ENCODE measurements around the gene TNFSF8.
A peak's percentile ranks its signal among the peaks of the same experiment; 100 is the strongest.

The TNFSF8 gene

GRCh38 chr9:114905170-114905940 lies 25.0 kb downstream of the TNFSF8 start:
- Mint-ChIP-seq H3K4me1 (ENCODE audit: low read depth) (peaks cover 42% of the 10 kb centered on the region), H3K4me3 (no peak overlapping the region), H3K27me3 (no peaks in the 10 kb centered on the region), H3K36me3 (ENCODE audit: low read depth) (peaks cover 61% of the 10 kb centered on the region), H3K27ac (peak overlapping the region; percentile 21), H3K9me3 (no peaks in the 10 kb centered on the region)

DNA sequence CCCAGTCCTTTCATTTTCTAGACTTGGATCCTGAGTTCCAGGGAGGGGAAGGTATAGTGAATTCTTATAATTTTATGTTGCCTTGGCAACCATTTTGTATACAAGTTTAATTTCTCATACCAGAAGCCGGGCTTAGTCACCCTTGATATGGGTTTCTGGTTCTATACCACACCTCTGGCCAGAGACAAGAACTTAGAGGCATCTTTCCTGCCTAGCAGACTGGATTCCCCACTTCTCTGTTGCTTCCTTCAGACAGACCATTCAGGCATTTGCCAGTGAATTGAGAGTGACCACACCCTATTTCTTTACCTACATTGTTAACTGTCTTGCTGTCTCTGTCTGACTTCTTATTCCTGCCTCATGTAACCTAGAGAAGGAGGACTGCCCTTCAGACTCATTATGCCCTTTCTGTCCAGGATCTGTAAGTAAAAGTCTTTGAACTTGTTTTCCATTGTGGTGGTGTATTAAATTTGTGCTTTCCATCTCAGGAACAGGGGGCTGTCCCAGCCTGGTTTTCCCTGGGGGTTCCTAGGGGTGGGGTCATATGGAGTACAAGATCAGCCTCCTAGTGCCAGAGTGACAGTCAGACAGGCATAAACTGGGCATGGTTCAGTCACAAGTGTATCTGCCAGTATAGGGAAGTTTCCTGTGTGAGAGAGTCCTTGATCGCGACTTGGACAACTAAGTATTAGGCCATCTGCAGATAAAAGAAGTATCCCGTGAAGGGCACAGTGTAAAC lies 27.4 kb downstream of the TNFSF8 start:
- Mint-ChIP-seq H3K4me1 (ENCODE audit: low read depth) (peaks cover 18% of the 10 kb centered on the region), H3K27me3 (no peaks in the 10 kb centered on the region), H3K9me3 (no peaks in the 10 kb centered on the region), H3K27ac (peak overlapping the region; percentile 87), H3K36me3 (ENCODE audit: low read depth) (peaks cover 55% of the 10 kb centered on the region), H3K4me3 (peak overlapping the region; percentile 71)

DNA sequence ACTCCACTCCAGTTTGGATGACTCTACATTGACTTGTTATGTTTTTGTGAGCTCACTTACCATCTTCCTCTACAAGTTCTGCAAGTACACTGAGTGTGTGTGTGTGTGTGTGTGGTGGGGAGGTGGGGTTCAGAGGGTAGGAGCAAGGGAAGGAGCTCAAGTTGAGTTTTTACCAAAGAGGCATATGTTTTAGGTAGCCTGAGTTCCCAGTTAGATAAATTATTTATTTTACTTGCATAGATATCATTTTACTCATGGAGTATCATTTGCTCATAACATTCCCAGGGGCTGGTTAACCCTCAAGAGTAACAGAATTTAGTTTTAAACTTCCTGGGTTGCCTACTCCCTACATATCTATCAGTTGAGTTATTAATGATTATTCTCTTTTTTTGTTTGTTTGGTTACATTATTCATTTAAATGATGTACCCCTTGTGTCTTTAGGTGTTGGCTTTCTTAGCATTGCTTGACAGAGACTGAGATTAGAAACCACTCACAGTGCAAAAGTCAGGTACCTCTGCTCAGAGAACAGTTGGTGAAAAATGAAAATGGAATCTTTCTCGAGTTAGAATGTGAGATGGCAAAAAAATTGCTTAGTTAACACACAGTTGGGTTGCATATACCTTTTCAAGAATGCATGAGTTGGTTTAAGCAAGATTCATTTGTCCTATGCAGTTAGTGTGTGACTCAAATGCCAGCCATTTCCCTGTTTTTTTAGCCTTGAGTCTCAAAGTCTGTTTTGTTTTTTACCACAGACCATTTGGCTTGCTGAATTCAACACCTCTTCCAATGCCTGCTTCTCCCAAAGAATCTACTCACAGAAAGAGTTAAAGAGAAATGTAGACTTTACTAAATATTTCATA lies 29.2 kb downstream of the TNFSF8 start:
- peaks cover 51% of the 10 kb centered on the region for H3K36me3 Mint-ChIP-seq (ENCODE audit: low read depth)
- H3K27me3 Mint-ChIP-seq = no peaks in the 10 kb centered on the region
- H3K4me1 Mint-ChIP-seq (ENCODE audit: low read depth) = peaks cover 2% of the 10 kb centered on the region
- no peaks in the 10 kb centered on the region for H3K9me3 Mint-ChIP-seq
- peak overlapping the region; percentile 87 for H3K27ac Mint-ChIP-seq
- H3K4me3 Mint-ChIP-seq = no peak overlapping the region

DNA sequence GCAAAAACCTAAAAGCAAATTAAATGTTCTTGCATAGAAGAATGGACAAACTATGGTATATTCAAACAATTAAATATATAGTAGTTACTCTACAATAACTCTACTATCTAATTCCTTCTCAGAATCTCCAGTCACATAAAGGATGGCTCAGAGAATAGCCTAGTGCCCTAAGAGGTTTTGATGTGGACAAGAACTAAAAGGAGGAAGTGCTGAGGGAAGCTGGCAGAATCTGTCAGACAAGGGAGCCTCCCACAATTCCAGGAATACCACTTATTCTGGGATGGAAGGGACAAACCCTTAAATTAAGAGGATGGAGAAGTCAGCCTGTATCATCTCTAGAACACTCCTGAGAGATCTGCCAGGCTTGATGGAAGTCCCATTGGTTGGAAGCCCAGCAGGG lies 30.4 kb downstream of the TNFSF8 start:
- H3K4me3 Mint-ChIP-seq = no peak overlapping the region
- H3K36me3 Mint-ChIP-seq (ENCODE audit: low read depth) = peaks cover 43% of the 10 kb centered on the region
- no peaks in the 10 kb centered on the region for H3K4me1 Mint-ChIP-seq (ENCODE audit: low read depth)

DNA sequence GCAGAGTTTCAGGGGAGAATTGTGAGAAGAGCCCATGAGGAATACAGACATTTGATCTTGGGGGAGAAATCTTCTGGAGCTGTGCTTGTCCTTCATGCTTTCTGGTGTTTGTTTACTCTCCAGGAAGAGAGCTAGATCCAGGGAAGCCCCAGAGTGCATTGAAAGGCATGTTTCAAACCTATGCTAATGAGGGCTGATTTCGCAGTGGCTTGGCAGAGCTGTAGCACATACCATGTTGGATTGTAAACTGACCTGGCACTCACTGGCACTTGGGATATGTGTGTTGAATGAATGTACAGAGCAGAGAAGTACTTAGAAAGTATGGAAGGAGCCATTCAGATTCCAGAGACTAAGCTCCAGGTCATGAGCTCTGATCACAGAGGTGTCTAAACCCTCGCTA lies 30.9 kb downstream of the TNFSF8 start:
- Mint-ChIP-seq H3K27ac (no peak overlapping the region), H3K4me3 (no peak overlapping the region), H3K27me3 (no peaks in the 10 kb centered on the region), H3K36me3 (ENCODE audit: low read depth) (peaks cover 38% of the 10 kb centered on the region), H3K4me1 (ENCODE audit: low read depth) (no peaks in the 10 kb centered on the region), H3K9me3 (no peaks in the 10 kb centered on the region)

More for the DNA sequence above, 30.4 kb downstream of the TNFSF8 start:
- H3K27me3 Mint-ChIP-seq = no peaks in the 10 kb centered on the region
- no peaks in the 10 kb centered on the region for H3K9me3 Mint-ChIP-seq
- H3K27ac Mint-ChIP-seq = no peak overlapping the region

DNA sequence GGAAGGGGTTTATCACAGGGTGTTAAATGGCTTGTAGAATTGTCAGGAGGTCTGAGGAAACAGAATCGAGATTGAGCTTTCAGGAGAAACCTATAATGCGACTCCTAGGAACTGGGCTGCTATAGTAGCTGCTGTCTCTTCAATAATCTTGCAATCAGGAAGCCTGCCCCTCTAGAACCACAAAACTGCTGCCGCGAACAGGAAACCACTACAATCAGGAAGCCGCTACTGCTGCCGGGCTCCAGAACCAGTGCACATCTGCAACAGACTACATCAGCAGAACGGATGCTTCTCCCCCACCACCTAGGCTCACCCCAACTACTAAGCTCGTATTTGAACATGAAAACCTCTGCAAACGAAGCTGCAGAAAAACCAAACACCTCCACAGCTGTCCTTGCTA lies 31.6 kb downstream of the TNFSF8 start:
- no peaks in the 10 kb centered on the region for H3K4me1 Mint-ChIP-seq (ENCODE audit: low read depth)
- no peaks in the 10 kb centered on the region for H3K9me3 Mint-ChIP-seq
- H3K4me3 Mint-ChIP-seq = no peak overlapping the region
- H3K36me3 Mint-ChIP-seq (ENCODE audit: low read depth) = peaks cover 30% of the 10 kb centered on the region
- no peak overlapping the region for H3K27ac Mint-ChIP-seq
- no peaks in the 10 kb centered on the region for H3K27me3 Mint-ChIP-seq

GRCh38 chr9:114897196-114897595 lies 33.2 kb downstream of the TNFSF8 start:
- peaks cover 22% of the 10 kb centered on the region for H3K36me3 Mint-ChIP-seq (ENCODE audit: low read depth)
- no peaks in the 10 kb centered on the region for H3K27me3 Mint-ChIP-seq
- H3K4me1 Mint-ChIP-seq (ENCODE audit: low read depth) = no peaks in the 10 kb centered on the region

DNA sequence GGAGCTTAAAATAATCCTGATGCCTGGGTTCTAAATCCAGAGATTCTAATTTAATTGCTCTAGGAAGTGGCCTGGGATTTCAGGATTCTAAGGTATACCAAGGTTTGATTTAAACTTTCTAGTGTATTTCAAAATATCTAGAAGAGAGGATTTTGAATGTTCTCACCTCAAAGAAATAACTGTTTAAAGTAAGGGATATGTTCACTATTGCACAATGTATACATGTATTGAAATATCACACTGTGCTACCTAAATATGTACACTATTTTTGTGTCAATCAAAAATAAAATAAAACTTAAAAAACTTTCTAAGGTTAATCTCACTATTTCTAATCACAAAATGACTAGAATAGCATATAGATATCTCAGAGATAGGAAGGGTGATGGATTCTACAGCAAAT lies 34.0 kb downstream of the TNFSF8 start:
- Mint-ChIP-seq H3K4me1 (ENCODE audit: low read depth) (no peaks in the 10 kb centered on the region), H3K9me3 (peaks cover 3% of the 10 kb centered on the region), H3K27ac (no peak overlapping the region), H3K4me3 (no peak overlapping the region), H3K36me3 (ENCODE audit: low read depth) (peaks cover 16% of the 10 kb centered on the region), H3K27me3 (no peaks in the 10 kb centered on the region)

More at GRCh38 chr9:114897196-114897595, 33.2 kb downstream of the TNFSF8 start:
- H3K9me3 Mint-ChIP-seq = no peaks in the 10 kb centered on the region
- H3K27ac Mint-ChIP-seq = no peak overlapping the region
- no peak overlapping the region for H3K4me3 Mint-ChIP-seq

DNA sequence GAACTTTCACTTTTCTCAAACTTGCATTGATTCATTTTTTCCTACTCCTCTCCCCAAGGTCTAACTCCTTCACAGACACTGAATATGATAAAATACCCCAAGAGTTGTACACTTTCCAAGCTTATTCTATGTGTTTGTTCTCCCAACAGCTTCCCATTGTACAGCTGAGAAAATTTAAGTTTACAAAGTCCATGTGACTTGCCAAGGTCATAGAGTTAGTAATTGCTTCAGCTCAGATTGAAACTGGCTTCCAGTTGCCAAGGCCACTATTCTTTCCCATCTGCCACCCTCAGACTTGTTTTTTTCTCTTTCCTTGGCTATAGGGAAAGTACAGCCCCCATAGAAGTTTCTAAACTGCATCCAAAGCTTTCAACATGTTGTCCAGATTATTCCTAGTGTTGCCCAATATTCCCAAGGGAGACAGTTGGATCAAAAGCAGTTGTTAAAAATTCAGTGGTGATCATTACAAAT lies 34.8 kb downstream of the TNFSF8 start:
- Mint-ChIP-seq H3K9me3 (peaks cover 10% of the 10 kb centered on the region), H3K4me3 (peak overlapping the region; percentile 47), H3K4me1 (ENCODE audit: low read depth) (no peaks in the 10 kb centered on the region), H3K36me3 (ENCODE audit: low read depth) (peaks cover 15% of the 10 kb centered on the region), H3K27me3 (no peaks in the 10 kb centered on the region), H3K27ac (peak overlapping the region; percentile 93)

DNA sequence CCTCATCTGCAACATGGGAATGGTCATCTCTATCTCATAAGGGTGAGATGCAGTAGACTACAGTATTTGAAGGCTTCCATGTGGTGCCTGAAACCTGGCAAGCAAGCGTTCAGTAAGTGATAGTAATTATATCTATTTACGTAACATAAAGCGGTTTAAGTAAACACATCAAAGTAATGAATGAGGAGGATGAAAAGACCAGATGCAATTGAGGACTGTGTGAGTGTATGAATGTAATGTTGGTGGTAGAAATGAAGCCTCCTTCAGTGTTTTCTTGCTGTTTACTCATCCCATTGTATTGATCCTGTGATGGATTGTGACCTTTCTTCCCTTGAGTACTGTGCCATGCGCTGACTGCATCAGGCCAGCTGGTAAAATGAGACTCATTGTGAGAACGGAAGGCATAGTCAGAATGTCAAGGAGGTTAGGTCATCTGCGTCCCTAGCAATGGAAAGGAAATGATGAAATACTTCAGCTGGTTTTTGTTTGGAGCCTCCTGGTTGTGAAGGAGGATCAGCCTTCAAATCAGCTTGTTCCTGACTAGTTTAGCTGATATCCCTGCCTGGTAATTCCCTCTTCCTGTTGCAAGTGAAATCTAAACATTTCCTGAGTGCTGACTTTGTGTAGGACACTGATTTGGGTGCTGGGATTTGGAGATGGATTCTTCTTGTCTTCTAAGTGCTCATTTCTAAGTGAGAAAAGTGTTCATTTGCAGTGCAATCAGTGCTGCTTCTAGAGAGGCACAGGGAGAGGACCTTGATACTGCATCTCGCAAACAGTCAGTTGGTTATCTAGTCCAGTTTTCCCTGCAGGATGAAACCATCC lies 35.6 kb downstream of the TNFSF8 start:
- Mint-ChIP-seq H3K27me3 (no peaks in the 10 kb centered on the region), H3K36me3 (ENCODE audit: low read depth) (peaks cover 13% of the 10 kb centered on the region), H3K9me3 (peaks cover 10% of the 10 kb centered on the region), H3K4me1 (ENCODE audit: low read depth) (no peaks in the 10 kb centered on the region), H3K27ac (peak overlapping the region; percentile 93), H3K4me3 (peak overlapping the region; percentile 47)

DNA sequence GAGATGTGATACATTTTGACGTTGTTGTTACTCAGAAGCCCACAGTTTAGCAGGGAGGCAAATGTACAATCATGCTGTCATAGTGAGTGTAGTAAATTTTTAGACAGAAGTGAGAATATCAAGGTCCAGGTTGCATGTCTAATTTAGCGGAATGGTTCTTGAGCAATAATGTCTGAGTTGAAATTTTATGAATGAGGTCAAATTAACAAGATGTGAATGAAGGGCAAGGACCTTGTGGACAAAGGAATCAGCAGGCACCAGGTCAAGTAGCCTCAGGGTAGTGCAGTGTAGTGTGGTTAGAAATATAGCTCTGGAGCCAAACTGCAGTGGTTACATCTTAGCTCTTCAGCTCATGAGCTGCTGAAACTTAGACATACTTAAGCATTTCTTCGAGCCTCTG lies 36.2 kb downstream of the TNFSF8 start:
- Mint-ChIP-seq H3K27ac (peak overlapping the region; percentile 93), H3K4me3 (peak overlapping the region; percentile 12), H3K27me3 (no peaks in the 10 kb centered on the region), H3K36me3 (ENCODE audit: low read depth) (peaks cover 13% of the 10 kb centered on the region), H3K4me1 (ENCODE audit: low read depth) (no peaks in the 10 kb centered on the region), H3K9me3 (peaks cover 10% of the 10 kb centered on the region)

DNA sequence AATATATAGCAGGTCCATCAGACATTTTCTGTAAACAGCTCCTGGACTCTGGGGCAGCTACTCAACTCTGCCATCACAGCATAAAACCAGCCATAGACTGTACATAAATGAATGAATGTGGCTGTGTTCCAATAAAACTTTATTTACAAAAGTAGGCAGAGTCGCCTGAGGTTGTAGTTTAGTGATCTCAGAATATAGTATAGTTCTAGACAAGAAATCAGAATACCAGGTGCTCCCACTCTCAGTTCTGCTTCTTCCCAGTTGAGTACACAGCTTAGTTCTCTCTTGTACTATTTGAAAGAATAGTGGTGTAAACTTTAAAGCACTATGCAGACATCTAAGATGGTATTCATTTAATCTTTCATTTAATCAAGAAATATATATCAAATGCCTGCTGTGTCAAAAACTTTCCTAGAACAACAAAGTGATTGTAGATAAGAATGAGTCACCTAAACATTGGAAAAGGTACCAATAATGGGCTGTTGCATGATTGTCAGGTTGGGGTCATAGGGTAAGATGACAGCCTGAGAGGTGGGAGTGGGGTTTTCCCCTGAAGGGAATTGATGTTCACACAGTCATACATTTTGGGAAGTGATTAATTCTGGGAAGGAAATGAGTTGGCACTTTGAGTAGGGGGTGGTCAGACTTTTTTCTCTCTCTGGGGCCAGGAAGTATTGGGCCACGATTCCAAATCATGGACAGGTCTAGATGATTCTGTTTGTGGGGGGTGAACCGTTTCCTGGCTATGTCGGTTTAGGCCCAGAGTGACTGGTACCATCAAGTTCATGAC lies 37.0 kb downstream of the TNFSF8 start:
- peak overlapping the region; percentile 93 for H3K27ac Mint-ChIP-seq

GRCh38 chr9:114889802-114890224 lies 40.6 kb downstream of the TNFSF8 start:
- peak overlapping the region; percentile 11 for H3K4me3 Mint-ChIP-seq
- peaks cover 13% of the 10 kb centered on the region for H3K36me3 Mint-ChIP-seq (ENCODE audit: low read depth)
- H3K27ac Mint-ChIP-seq = peak overlapping the region; percentile 86
- H3K27me3 Mint-ChIP-seq = no peaks in the 10 kb centered on the region
- peaks cover 7% of the 10 kb centered on the region for H3K4me1 Mint-ChIP-seq (ENCODE audit: low read depth)
- peaks cover 12% of the 10 kb centered on the region for H3K9me3 Mint-ChIP-seq

More for the DNA sequence above, 37.0 kb downstream of the TNFSF8 start:
- Mint-ChIP-seq H3K27me3 (no peaks in the 10 kb centered on the region), H3K36me3 (ENCODE audit: low read depth) (peaks cover 13% of the 10 kb centered on the region), H3K4me1 (ENCODE audit: low read depth) (no peaks in the 10 kb centered on the region), H3K9me3 (peaks cover 10% of the 10 kb centered on the region), H3K4me3 (peak overlapping the region; percentile 12)
